Uterus (tissue), 4 donors: ENCODE results near the gene SETX. TPM values are rescaled to one million over a fixed set of nuclear protein-coding genes. Genes with fewer than 3 reads are reported as not detected.

ENCODE experiments used
- DNase-seq, 2 donors: peaks; one replicate each; pipeline ENCODE4 v3.0.0-alpha.2; 2019 to 2020
- H3K27ac ChIP-seq, 2 donors: fragments of 200-600 bp; sonication (generic); 1 replicate in 1 of 2; 2 replicates in 1 of 2; pipeline ENCODE4 v1.5.1; 2016 to 2018
- H3K27me3 ChIP-seq, 2 donors: fragments of 200-600 bp; sonication (generic); one replicate each; pipeline ENCODE4 v1.5.1; 2018 to 2019; ENCODE audit warnings: control low read depth in 1 of 2
- H3K36me3 ChIP-seq, 2 donors: fragments of 200-600 bp; sonication (generic); one replicate each; pipeline ENCODE4 v1.5.1; 2019; ENCODE audit warnings: control low read depth in 1 of 2
- H3K4me1 ChIP-seq, 2 donors: fragments of 200-600 bp; sonication (generic); one replicate each; pipeline ENCODE4 v1.5.1; 2018 to 2019; ENCODE audit warnings: control low read depth in 1 of 2
- H3K4me3 ChIP-seq, 2 donors: fragments of 200-600 bp; sonication (generic); 1 replicate in 1 of 2; 2 replicates in 1 of 2; pipeline ENCODE4 v1.5.1; 2018 to 2019; ENCODE audit warnings: mild to moderate bottlenecking in 1 of 2
- H3K9me3 ChIP-seq, 2 donors: fragments of 200-600 bp; sonication (generic); one replicate each; pipeline ENCODE4 v1.5.1; 2019; ENCODE audit warnings: control low read depth in 1 of 2
- CTCF ChIP-seq, 4 experiments: fragments of 200-600 bp in 2 of 4; fragments of 450-650 bp in 2 of 4; sonication (generic) in 2 of 4; IDR thresholded peaks; one replicate each; pipeline ENCODE4 v1.5.1; 2016 to 2019; ENCODE audit warnings: antibody characterized with exemption in 4 of 4, mild to moderate bottlenecking in 2 of 4, moderate library complexity in 1 of 4
- POLR2A ChIP-seq, 2 donors: fragments of 450-650 bp; IDR thresholded peaks; one replicate each; pipeline ENCODE4 v1.6.1; 2016; ENCODE audit warnings: antibody characterized with exemption in 2 of 2, mild to moderate bottlenecking in 1 of 2, moderate library complexity in 1 of 2
- intact Hi-C: fragments of 100-400 bp; cut with DNase I; formaldehyde crosslinking; loops from one replicate; pipeline ENCODE4 v1.15.1; 2023; ENCODE audit warnings: low total_unique reads
- total RNA-seq, 4 donors: library from RNA; depleted of rRNA in 3 of 4; stranded (reverse); fragments of >200 nt in 3 of 4; gene quantifications; one replicate each; pipeline versions ENCODE4 v1.1.0 to v1.2.4, GENCODE V29; 2014 to 2023
- donor health status: DM: yes; HTN: yes; CAD: no.

SETX gene
- total RNA-seq, 4 donors from 2014 or later = 36.5 to 117 (median 60.4) TPM

GRCh38 chr9:132324425-132324824, 30.4 kb downstream of the SETX start:
- Histone ChIP-seq H3K9me3 (no peaks in the 10 kb centered on the region), H3K27ac (no peak overlapping the region), H3K27me3 (no peaks in the 10 kb centered on the region), H3K4me3 (no peak overlapping the region), H3K4me1 (no peaks in the 10 kb centered on the region), H3K36me3 (no peaks in the 10 kb centered on the region)
- TF ChIP-seq POLR2A (IDR thresholded peaks at IDR 0.05) (no peak), CTCF (IDR thresholded peaks at IDR 0.05) (no peak)
- intact Hi-C loops = no loop called here
- no peak for DNase-seq

- intact Hi-C loops = no loop called here
- Histone ChIP-seq H3K9me3 (no peaks in the 10 kb centered on the region), H3K36me3 (no peaks in the 10 kb centered on the region), H3K27me3 (no peaks in the 10 kb centered on the region), H3K4me1 (peaks cover 0 to 5% of the 10 kb centered on the region in 2 donors), H3K4me3 (no peak overlapping the region), H3K27ac (no peak overlapping the region)
- TF ChIP-seq CTCF (IDR thresholded peaks at IDR 0.05) (no peak), POLR2A (IDR thresholded peaks at IDR 0.05) (no peak)
- no peak for DNase-seq
Observed at GRCh38 chr9:132319421-132320110, 35.2 kb downstream of the SETX start.

DNA sequence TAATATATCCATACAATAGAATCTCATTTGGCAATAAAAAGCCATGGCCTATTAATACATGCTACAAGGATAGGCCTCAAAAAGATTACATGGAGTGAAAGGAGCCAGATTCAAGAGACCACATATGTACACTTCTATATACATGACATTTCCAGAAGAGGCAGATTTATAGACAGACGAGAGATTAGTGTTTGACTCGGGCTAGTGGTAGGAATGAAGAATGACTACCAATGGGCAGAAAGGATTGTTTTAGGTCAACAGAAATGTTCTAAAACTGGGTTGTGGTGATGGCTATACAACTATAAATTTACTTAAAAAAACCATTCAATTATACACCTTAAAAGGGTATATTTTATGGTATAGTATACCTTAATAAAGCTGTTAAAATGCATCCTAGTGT, 41.9 kb downstream of the SETX start:
- no peaks in the 10 kb centered on the region for H3K27me3 ChIP-seq
- no peaks in the 10 kb centered on the region for H3K36me3 ChIP-seq
- peaks cover 0 to 5% of the 10 kb centered on the region in 2 donors for H3K4me1 ChIP-seq
- no peaks in the 10 kb centered on the region for H3K9me3 ChIP-seq
- no peak overlapping the region for H3K4me3 ChIP-seq
- no peak overlapping the region for H3K27ac ChIP-seq
- TF ChIP-seq POLR2A (IDR thresholded peaks at IDR 0.05) (no peak), CTCF (IDR thresholded peaks at IDR 0.05) (no peak)
- DNase-seq = no peak
- intact Hi-C loops = no loop called here

- H3K9me3 ChIP-seq = no peaks in the 10 kb centered on the region
- no peak for DNase-seq
- H3K27ac ChIP-seq = no peak overlapping the region
- no peak overlapping the region for H3K4me3 ChIP-seq
- peaks cover 0 to 5% of the 10 kb centered on the region in 2 donors for H3K4me1 ChIP-seq
- TF ChIP-seq CTCF (IDR thresholded peaks at IDR 0.05) (no peak), POLR2A (IDR thresholded peaks at IDR 0.05) (no peak)
- intact Hi-C loops = no loop called here
- no peaks in the 10 kb centered on the region for H3K36me3 ChIP-seq
- no peaks in the 10 kb centered on the region for H3K27me3 ChIP-seq
Observed at GRCh38 chr9:132312426-132312825, 42.4 kb downstream of the SETX start.

- no peak for DNase-seq
- Histone ChIP-seq H3K4me1 (peaks cover 0 to 5% of the 10 kb centered on the region in 2 donors), H3K36me3 (no peaks in the 10 kb centered on the region), H3K9me3 (no peaks in the 10 kb centered on the region), H3K27ac (no peak overlapping the region), H3K27me3 (no peaks in the 10 kb centered on the region), H3K4me3 (no peak overlapping the region)
- intact Hi-C loops = no loop called here
- TF ChIP-seq POLR2A (IDR thresholded peaks at IDR 0.05) = no peak
- no peak for TF ChIP-seq CTCF (IDR thresholded peaks at IDR 0.05)
Observed at GRCh38 chr9:132311978-132312377, 42.8 kb downstream of the SETX start.
